WTC11 (cell line): ENCODE measurements around the gene FBXO36. TPM values are rescaled to one million over a fixed set of nuclear protein-coding genes. Genes with fewer than 3 reads are reported as not detected.
A peak's percentile ranks its signal among the peaks of the same experiment; 100 is the strongest.
"Not testable (repeated sequence)": the region's sequence is repeated elsewhere in the genome, so short reads cannot be mapped to it uniquely, and the experiment has no call there.

ENCODE experiments used
- ATAC-seq: fragments of 200-7000 bp; cut with Tn5 transposase; 2 replicates; pipeline ENCODE4 v1.10.0; 2021; ENCODE audit warnings: mild to moderate bottlenecking, moderate library complexity
- CTCF ChIA-PET: fragments of 300-600 bp; sonication (Branson Sonifier 250); formaldehyde crosslinking; loops from one replicate; lab custom pipeline; 2021; ENCODE audit warnings: antibody characterized with exemption; lab: Charles Lee
- POLR2A ChIA-PET: fragments of 350-600 bp; sonication (Branson Sonifier 250); formaldehyde crosslinking; loops from one replicate; lab custom pipeline; 2021; ENCODE audit warnings: antibody characterized with exemption; lab: Charles Lee
- DNase-seq: peaks from one replicate; pipeline ENCODE4 v3.0.0; 2021; ENCODE audit warnings: low spot score
- H3K27ac Mint-ChIP-seq: 2 replicates; pipeline ENCODE4 v1.8.0; 2021; ENCODE audit warnings: mixed read lengths
- H3K27me3 Mint-ChIP-seq: 2 replicates; pipeline ENCODE4 v1.8.0; 2021; ENCODE audit warnings: low read depth, mild to moderate bottlenecking, moderate library complexity, mixed read lengths
- H3K36me3 Mint-ChIP-seq: 2 replicates; pipeline ENCODE4 v1.8.0; 2021; ENCODE audit warnings: mixed read lengths
- H3K4me1 Mint-ChIP-seq: 2 replicates; pipeline ENCODE4 v1.8.0; 2022; ENCODE audit warnings: mixed read lengths
- H3K4me3 Mint-ChIP-seq: 2 replicates; pipeline ENCODE4 v1.8.0; 2021; ENCODE audit warnings: mild to moderate bottlenecking, moderate library complexity, mixed read lengths
- H3K9me3 Mint-ChIP-seq: 2 replicates; pipeline ENCODE4 v1.8.0; 2021; ENCODE audit warnings: mixed read lengths
- ATF1 ChIP-seq: sonication (generic); formaldehyde crosslinking; IDR thresholded peaks from 2 replicates; pipeline ENCODE4 v1.8.1; 2023; ENCODE audit warnings: mild to moderate bottlenecking, moderate library complexity, missing genetic modification reagents
- ELF4 ChIP-seq: sonication (generic); formaldehyde crosslinking; IDR thresholded peaks from 2 replicates; pipeline ENCODE4 v1.8.1; 2022; ENCODE audit warnings: low read depth, mild to moderate bottlenecking, moderate library complexity, missing genetic modification reagents
- ETV6 ChIP-seq: sonication (generic); formaldehyde crosslinking; IDR thresholded peaks from 2 replicates; pipeline ENCODE4 v1.8.1; 2022; ENCODE audit warnings: mild to moderate bottlenecking, missing genetic modification reagents
- FOXK1 ChIP-seq: sonication (generic); formaldehyde crosslinking; IDR thresholded peaks from 2 replicates; pipeline ENCODE4 v1.8.0; 2022; ENCODE audit warnings: mild to moderate bottlenecking, moderate library complexity, missing genetic modification reagents
- GABPB1 ChIP-seq: sonication (generic); formaldehyde crosslinking; IDR thresholded peaks from 2 replicates; pipeline ENCODE4 v1.8.1; 2023; ENCODE audit warnings: mild to moderate bottlenecking, missing genetic modification reagents
- GRHL2 ChIP-seq: fragments of 250-450 bp; sonication (Bioruptor Pico); IDR thresholded peaks from 2 replicates; pipeline ENCODE4 v1.8.0; 2022; ENCODE audit warnings: mild to moderate bottlenecking, moderate library complexity; ENCODE audit not compliant: insufficient replicate concordance, severe bottlenecking
- JAZF1 ChIP-seq: fragments of 250-450 bp; sonication (Bioruptor Pico); IDR thresholded peaks from 2 replicates; pipeline ENCODE4 v1.9.0; 2021; ENCODE audit warnings: moderate library complexity, mild to moderate bottlenecking, inconsistent platforms
- NFE2L1 ChIP-seq: sonication (generic); formaldehyde crosslinking; IDR thresholded peaks from 2 replicates; pipeline ENCODE4 v1.8.1; 2023; ENCODE audit warnings: missing genetic modification reagents
- NR2C2 ChIP-seq: sonication (generic); formaldehyde crosslinking; IDR thresholded peaks from 2 replicates; pipeline ENCODE4 v1.8.0; 2022; ENCODE audit warnings: mild to moderate bottlenecking, missing genetic modification reagents
- NR3C1 ChIP-seq: sonication (generic); formaldehyde crosslinking; conservative IDR thresholded peaks from 2 replicates; pipeline ENCODE4 v1.8.1; 2023; ENCODE audit warnings: low read depth, mild to moderate bottlenecking, missing genetic modification reagents
- SOX15 ChIP-seq: fragments of 250-450 bp; sonication (Bioruptor Pico); IDR thresholded peaks from 2 replicates; pipeline ENCODE4 v1.9.0; 2021; ENCODE audit warnings: mild to moderate bottlenecking
- SP1 ChIP-seq: sonication (generic); formaldehyde crosslinking; conservative IDR thresholded peaks from 2 replicates; pipeline ENCODE4 v1.8.1; 2022; ENCODE audit warnings: missing genetic modification reagents
- TCF7 ChIP-seq: sonication (generic); formaldehyde crosslinking; IDR thresholded peaks from 2 replicates; pipeline ENCODE4 v1.8.0; 2022; ENCODE audit warnings: mild to moderate bottlenecking, low read depth, missing genetic modification reagents, moderate library complexity
- TEAD1 ChIP-seq: sonication (generic); formaldehyde crosslinking; IDR thresholded peaks from 2 replicates; pipeline ENCODE4 v1.8.0; 2022; ENCODE audit warnings: mild to moderate bottlenecking, missing genetic modification reagents
- ZNF416 ChIP-seq: fragments of 250-450 bp; sonication (Bioruptor Pico); IDR thresholded peaks from 2 replicates; pipeline ENCODE4 v1.9.0; 2021; ENCODE audit warnings: mild to moderate bottlenecking, inconsistent platforms
- total RNA-seq: library from RNA; stranded (reverse); gene quantifications from 3 replicates; pipeline ENCODE4 v1.2.3, GENCODE V29; 2021
- TF ChIP-seq, protein P1 (sequence below): sonication (generic); formaldehyde crosslinking; IDR thresholded peaks from 2 replicates; pipeline ENCODE4 v1.8.0; 2023; ENCODE audit warnings: mild to moderate bottlenecking, missing genetic modification reagents
- TF ChIP-seq, protein P2 (sequence below): sonication (generic); formaldehyde crosslinking; IDR thresholded peaks from 2 replicates; pipeline ENCODE4 v1.8.0; 2023; ENCODE audit warnings: missing genetic modification reagents, mild to moderate bottlenecking, borderline replicate concordance
- TF ChIP-seq, protein P3 (sequence below): sonication (generic); formaldehyde crosslinking; IDR thresholded peaks from 2 replicates; pipeline ENCODE4 v1.8.0; 2022; ENCODE audit warnings: mild to moderate bottlenecking, missing genetic modification reagents
- TF ChIP-seq, protein P4 (sequence below): sonication (generic); formaldehyde crosslinking; IDR thresholded peaks from 2 replicates; pipeline ENCODE4 v1.8.1; 2022; ENCODE audit warnings: mild to moderate bottlenecking, moderate library complexity, missing genetic modification reagents

FBXO36 gene
- total RNA-seq, 1 experiment from 2014 or later, result 5.3 TPM

DNA sequence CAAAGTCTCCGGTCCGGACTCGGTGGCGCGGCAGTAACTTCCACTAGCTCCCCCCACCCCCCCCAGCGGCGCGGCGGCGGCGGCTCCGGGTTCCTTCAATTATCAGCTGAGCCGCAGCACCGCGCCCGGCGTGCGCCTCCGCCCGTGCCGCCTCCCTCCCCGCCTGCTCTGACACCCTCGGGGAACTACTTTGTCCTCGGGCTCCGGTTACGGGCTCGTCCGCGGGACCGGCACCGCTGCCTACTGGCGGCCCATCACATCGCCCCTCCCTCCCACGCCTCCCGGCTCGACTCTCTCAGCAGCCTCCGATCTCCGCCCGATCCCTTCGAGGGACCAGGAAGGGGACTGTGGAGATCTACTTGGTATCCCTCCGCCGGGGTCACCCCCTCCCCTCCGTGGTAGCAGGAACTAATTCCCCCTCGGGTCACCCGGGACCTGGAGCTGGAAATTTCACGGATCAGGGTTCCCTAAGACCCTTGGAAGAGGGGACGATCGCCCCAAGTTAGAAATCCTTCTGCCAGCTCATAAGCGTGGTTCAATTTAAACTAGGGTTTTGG is 333 bp upstream of the FBXO36 start, which contains the start of gene TRIP12 (continued):
- TF ChIP-seq NR3C1 (CRISPR knock-in tag), result no peak
- TF ChIP-seq GABPB1, result no peak
- TF ChIP-seq, protein P1, sequence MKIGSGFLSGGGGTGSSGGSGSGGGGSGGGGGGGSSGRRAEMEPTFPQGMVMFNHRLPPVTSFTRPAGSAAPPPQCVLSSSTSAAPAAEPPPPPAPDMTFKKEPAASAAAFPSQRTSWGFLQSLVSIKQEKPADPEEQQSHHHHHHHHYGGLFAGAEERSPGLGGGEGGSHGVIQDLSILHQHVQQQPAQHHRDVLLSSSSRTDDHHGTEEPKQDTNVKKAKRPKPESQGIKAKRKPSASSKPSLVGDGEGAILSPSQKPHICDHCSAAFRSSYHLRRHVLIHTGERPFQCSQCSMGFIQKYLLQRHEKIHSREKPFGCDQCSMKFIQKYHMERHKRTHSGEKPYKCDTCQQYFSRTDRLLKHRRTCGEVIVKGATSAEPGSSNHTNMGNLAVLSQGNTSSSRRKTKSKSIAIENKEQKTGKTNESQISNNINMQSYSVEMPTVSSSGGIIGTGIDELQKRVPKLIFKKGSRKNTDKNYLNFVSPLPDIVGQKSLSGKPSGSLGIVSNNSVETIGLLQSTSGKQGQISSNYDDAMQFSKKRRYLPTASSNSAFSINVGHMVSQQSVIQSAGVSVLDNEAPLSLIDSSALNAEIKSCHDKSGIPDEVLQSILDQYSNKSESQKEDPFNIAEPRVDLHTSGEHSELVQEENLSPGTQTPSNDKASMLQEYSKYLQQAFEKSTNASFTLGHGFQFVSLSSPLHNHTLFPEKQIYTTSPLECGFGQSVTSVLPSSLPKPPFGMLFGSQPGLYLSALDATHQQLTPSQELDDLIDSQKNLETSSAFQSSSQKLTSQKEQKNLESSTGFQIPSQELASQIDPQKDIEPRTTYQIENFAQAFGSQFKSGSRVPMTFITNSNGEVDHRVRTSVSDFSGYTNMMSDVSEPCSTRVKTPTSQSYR, result no peak
- TF ChIP-seq FOXK1 (CRISPR knock-in tag), result peak; percentile 58; the same call in 1 of the 2 replicates
- TF ChIP-seq TEAD1 (CRISPR knock-in tag), result 0 out of 2 replicates have a peak, but pooled peaks have one; percentile 39
- TF ChIP-seq ELF4 (CRISPR knock-in tag), result no peak
- TF ChIP-seq JAZF1, result no peak
- TF ChIP-seq ATF1 (CRISPR knock-in tag), result no peak
- TF ChIP-seq, protein P2, sequence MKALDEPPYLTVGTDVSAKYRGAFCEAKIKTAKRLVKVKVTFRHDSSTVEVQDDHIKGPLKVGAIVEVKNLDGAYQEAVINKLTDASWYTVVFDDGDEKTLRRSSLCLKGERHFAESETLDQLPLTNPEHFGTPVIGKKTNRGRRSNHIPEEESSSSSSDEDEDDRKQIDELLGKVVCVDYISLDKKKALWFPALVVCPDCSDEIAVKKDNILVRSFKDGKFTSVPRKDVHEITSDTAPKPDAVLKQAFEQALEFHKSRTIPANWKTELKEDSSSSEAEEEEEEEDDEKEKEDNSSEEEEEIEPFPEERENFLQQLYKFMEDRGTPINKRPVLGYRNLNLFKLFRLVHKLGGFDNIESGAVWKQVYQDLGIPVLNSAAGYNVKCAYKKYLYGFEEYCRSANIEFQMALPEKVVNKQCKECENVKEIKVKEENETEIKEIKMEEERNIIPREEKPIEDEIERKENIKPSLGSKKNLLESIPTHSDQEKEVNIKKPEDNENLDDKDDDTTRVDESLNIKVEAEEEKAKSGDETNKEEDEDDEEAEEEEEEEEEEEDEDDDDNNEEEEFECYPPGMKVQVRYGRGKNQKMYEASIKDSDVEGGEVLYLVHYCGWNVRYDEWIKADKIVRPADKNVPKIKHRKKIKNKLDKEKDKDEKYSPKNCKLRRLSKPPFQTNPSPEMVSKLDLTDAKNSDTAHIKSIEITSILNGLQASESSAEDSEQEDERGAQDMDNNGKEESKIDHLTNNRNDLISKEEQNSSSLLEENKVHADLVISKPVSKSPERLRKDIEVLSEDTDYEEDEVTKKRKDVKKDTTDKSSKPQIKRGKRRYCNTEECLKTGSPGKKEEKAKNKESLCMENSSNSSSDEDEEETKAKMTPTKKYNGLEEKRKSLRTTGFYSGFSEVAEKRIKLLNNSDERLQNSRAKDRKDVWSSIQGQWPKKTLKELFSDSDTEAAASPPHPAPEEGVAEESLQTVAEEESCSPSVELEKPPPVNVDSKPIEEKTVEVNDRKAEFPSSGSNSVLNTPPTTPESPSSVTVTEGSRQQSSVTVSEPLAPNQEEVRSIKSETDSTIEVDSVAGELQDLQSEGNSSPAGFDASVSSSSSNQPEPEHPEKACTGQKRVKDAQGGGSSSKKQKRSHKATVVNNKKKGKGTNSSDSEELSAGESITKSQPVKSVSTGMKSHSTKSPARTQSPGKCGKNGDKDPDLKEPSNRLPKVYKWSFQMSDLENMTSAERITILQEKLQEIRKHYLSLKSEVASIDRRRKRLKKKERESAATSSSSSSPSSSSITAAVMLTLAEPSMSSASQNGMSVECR (CRISPR knock-in tag), result peak; percentile 73; the same call in 1 of the 2 replicates
- 0 out of 2 replicates have a peak, but pooled peaks have one; percentile 18 for TF ChIP-seq NFE2L1 (CRISPR knock-in tag)
- no peak for TF ChIP-seq SOX15 (CRISPR knock-in tag)
- TF ChIP-seq NR2C2, result peak; percentile 71; the same call in 1 of the 2 replicates
- no peak for TF ChIP-seq ZNF416 (CRISPR knock-in tag)
- TF ChIP-seq ETV6 (CRISPR knock-in tag), result peak; percentile 78
- TF ChIP-seq SP1 (CRISPR knock-in tag), result peak; percentile 80; the same call in 1 of the 2 replicates
- TF ChIP-seq TCF7 (CRISPR knock-in tag), result no peak
- no peak for TF ChIP-seq GRHL2 (CRISPR knock-in tag)
- TF ChIP-seq, protein P3, sequence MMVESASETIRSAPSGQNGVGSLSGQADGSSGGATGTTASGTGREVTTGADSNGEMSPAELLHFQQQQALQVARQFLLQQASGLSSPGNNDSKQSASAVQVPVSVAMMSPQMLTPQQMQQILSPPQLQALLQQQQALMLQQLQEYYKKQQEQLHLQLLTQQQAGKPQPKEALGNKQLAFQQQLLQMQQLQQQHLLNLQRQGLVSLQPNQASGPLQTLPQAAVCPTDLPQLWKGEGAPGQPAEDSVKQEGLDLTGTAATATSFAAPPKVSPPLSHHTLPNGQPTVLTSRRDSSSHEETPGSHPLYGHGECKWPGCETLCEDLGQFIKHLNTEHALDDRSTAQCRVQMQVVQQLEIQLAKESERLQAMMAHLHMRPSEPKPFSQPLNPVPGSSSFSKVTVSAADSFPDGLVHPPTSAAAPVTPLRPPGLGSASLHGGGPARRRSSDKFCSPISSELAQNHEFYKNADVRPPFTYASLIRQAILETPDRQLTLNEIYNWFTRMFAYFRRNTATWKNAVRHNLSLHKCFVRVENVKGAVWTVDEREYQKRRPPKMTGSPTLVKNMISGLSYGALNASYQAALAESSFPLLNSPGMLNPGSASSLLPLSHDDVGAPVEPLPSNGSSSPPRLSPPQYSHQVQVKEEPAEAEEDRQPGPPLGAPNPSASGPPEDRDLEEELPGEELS (CRISPR knock-in tag), result no peak
- TF ChIP-seq, protein P4, sequence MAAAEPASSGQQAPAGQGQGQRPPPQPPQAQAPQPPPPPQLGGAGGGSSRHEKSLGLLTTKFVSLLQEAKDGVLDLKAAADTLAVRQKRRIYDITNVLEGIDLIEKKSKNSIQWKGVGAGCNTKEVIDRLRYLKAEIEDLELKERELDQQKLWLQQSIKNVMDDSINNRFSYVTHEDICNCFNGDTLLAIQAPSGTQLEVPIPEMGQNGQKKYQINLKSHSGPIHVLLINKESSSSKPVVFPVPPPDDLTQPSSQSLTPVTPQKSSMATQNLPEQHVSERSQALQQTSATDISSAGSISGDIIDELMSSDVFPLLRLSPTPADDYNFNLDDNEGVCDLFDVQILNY, result no peak

DNA sequence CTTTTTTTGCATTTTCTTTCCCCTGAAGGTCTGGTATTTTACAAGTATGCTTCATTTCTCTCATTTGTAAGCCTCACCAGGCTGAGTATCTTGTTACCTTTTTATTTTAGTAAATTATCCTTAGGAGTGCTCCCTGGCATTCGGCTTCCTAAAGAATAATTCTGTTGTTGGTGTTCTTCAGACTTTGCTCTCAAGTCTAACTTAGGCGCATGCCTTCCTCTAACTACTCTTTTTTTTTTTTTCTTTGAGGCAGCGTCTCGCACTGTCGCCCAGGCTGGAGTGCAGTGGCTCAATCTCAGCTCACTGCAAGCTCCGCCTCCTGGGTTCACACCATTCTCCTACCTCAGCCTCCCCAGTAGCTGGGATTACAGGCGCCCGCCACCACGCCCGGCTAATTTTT is 2.2 kb downstream of the FBXO36 start:
- H3K27me3 Mint-ChIP-seq, H3K9me3 Mint-ChIP-seq, ATAC-seq, H3K36me3 Mint-ChIP-seq, H3K27ac Mint-ChIP-seq, POLR2A ChIA-PET, DNase-seq, CTCF ChIA-PET: not testable (repeated sequence)
- peaks cover 10% of the 10 kb centered on the region for H3K4me1 Mint-ChIP-seq
- peak overlapping the region; percentile 27; the same call in 1 of the 2 replicates for H3K4me3 Mint-ChIP-seq
